GM12878 (cell line): ENCODE data around the gene KLF18. TPM values are rescaled to one million over a fixed set of nuclear protein-coding genes. Genes with fewer than 3 reads are reported as not detected.

Source experiments
- GATAD2B ChIP-seq: fragments of 450-650 bp; conservative IDR thresholded peaks from 2 replicates; pipeline ENCODE4 v1.6.1; 2017; ENCODE audit warnings: low read depth, mild to moderate bottlenecking, moderate library complexity
- KDM1A ChIP-seq: fragments of 200-600 bp; sonication (generic); IDR thresholded peaks from 2 replicates; pipeline ENCODE4 v1.6.1; 2016; ENCODE audit warnings: borderline replicate concordance
- MEF2B ChIP-seq: fragments of 450-650 bp; IDR thresholded peaks from 2 replicates; pipeline ENCODE4 v1.6.1; 2018; ENCODE audit warnings: mild to moderate bottlenecking, moderate library complexity; ENCODE audit not compliant: partially characterized antibody, poor library complexity, severe bottlenecking
- PAX5 ChIP-seq: IDR thresholded peaks from 2 replicates; pipeline ENCODE4 v1.6.1; 2011; ENCODE audit warnings: low read depth, low read length, borderline replicate concordance
- RELB ChIP-seq: fragments of 450-650 bp; IDR thresholded peaks from 2 replicates; pipeline ENCODE4 v1.6.1; 2017; ENCODE audit warnings: low read depth, mild to moderate bottlenecking, moderate library complexity
- SUZ12 ChIP-seq: fragments of 200-600 bp; sonication (generic); IDR thresholded peaks from one replicate; pipeline ENCODE4 v1.6.1; 2018; ENCODE audit warnings: antibody characterized with exemption, mild to moderate bottlenecking; ENCODE audit not compliant: unreplicated experiment
- TAF1 ChIP-seq: IDR thresholded peaks from 2 replicates; pipeline ENCODE4 v1.6.1; 2011; ENCODE audit warnings: mild to moderate bottlenecking, low read depth, low read length, borderline replicate concordance
- TCF7 ChIP-seq: IDR thresholded peaks from 2 replicates; pipeline ENCODE4 v1.6.1; 2014; ENCODE audit warnings: antibody characterized with exemption, borderline replicate concordance
- ZBTB11 ChIP-seq: fragments of 450-650 bp; formaldehyde crosslinking; IDR thresholded peaks from 2 replicates; pipeline ENCODE4 v1.5.0; 2022; ENCODE audit warnings: mild to moderate bottlenecking, missing genetic modification characterization
- ZBTB33 ChIP-seq: fragments of 450-650 bp; IDR thresholded peaks from 2 replicates; pipeline ENCODE4 v1.6.1; 2017; ENCODE audit warnings: mild to moderate bottlenecking
- polyA plus RNA-seq, 11 experiments: library from polyadenylated mRNA; depleted of rRNA in 4 of 11; unstranded in 6 of 11; stranded (reverse) in 5 of 11; fragments of >200 nt; fragmentation: Nextera tagmentation in 4 of 11; fragmentation: Illumina TruSeq in 1 of 11; extraction: Ambion mirVana in 4 of 11; extraction: Trizol in 1 of 11; gene quantifications; 1 replicate in 1 of 11; 2 replicates in 10 of 11; pipeline versions ENCODE4 v1.2.1 to v1.2.3, GENCODE V29; 2011 to 2016; ENCODE audit warnings: inconsistent platforms in 2 of 11, missing spikeins in 2 of 11, low read depth in 1 of 11
- total RNA-seq, 4 experiments: library from RNA; depleted of rRNA in 3 of 4; stranded (reverse); fragments of >200 nt in 3 of 4; fragmentation: Illumina TruSeq in 1 of 4; extraction: Trizol in 1 of 4; gene quantifications; 2 replicates each; pipeline versions ENCODE4 v1.2.1 to v1.2.3, GENCODE V29; 2013 to 2021

KLF18 gene
- total and polyA plus RNA-seq, 10 of the 15 experiments (the other 5 are each of a cell fraction or from before 2014, with no cell fraction given): not detected

DNA sequence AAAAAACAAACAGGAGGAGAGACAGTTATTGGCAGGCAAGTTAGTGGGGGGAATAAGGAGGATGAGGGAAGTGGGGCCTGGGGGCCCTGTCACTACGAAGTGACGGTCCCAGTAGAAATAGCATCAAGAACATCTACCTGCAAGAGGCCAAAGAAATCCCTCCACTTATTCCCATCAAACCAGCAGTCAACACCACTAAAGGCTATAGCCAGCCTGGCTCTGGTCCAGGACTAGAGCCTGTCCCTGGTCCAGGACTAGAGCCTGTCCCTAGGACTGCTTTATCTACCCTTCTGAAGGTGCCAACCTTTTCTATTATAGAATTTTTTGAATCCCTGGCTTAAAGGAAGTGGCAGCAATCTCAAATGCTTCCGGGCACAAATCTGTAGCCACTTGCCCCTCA, 3.2 kb downstream of the KLF18 start (continued):
- TF ChIP-seq TCF7 (no peak), PAX5 (no peak), ZBTB11 (no peak), TAF1 (no peak), GATAD2B (no peak), RELB (no peak), MEF2B (no peak), SUZ12 (no peak), ZBTB33 (no peak), KDM1A (no peak)
- TF ChIP-seq, all 136 proteins: peak for 0
